Gastroesophageal sphincter (tissue), 4 donors: ENCODE measurements around the gene APBA2. TPM values are rescaled to one million over a fixed set of nuclear protein-coding genes. Genes with fewer than 3 reads are reported as not detected.

Experiments used
- ATAC-seq: fragments of 150-250 bp; one replicate; pipeline ENCODE4 v1.9.1; 2016; ENCODE audit warnings: mild to moderate bottlenecking, moderate library complexity
- H3K27ac ChIP-seq, 4 donors: fragments of 200-600 bp; sonication (generic) in 3 of 4; 1 replicate in 3 of 4; 2 replicates in 1 of 4; pipeline ENCODE4 v1.5.1; 2016 to 2019
- H3K27me3 ChIP-seq: fragments of 200-600 bp; sonication (generic); one replicate; pipeline ENCODE4 v1.5.1; 2019
- H3K36me3 ChIP-seq, 2 donors: fragments of 200-600 bp; sonication (generic); one replicate each; pipeline ENCODE4 v1.5.1; 2019; ENCODE audit warnings: control low read depth in 1 of 2
- H3K4me1 ChIP-seq, 3 donors: fragments of 200-600 bp; sonication (generic); 1 replicate in 2 of 3; 2 replicates in 1 of 3; pipeline ENCODE4 v1.5.1; 2016 to 2019; ENCODE audit warnings: control low read depth in 2 of 3
- H3K4me3 ChIP-seq, 2 donors: fragments of 200-600 bp; sonication (generic); one replicate each; pipeline ENCODE4 v1.5.1; 2019; ENCODE audit warnings: mild to moderate bottlenecking in 1 of 2, moderate library complexity in 1 of 2
- H3K9me3 ChIP-seq, 3 donors: fragments of 200-600 bp; sonication (generic); one replicate each; pipeline ENCODE4 v1.5.1; 2017 to 2019; ENCODE audit warnings: control low read depth in 2 of 3
- CTCF ChIP-seq, 4 experiments: fragments of 200-600 bp in 2 of 4; fragments of 450-650 bp in 2 of 4; sonication (generic) in 1 of 4; IDR thresholded peaks; one replicate each; pipeline ENCODE4 v1.5.1; 2017 to 2019; ENCODE audit warnings: antibody characterized with exemption in 4 of 4, mild to moderate bottlenecking in 2 of 4, moderate library complexity in 2 of 4
- EP300 ChIP-seq: sonication (generic); formaldehyde crosslinking; IDR thresholded peaks from one replicate; pipeline ENCODE4 v1.6.1; 2017; ENCODE audit warnings: antibody characterized with exemption, mild to moderate bottlenecking
- POLR2A ChIP-seq, 2 donors: fragments of 450-650 bp; IDR thresholded peaks; one replicate each; pipeline ENCODE4 v1.6.1; 2017; ENCODE audit warnings: antibody characterized with exemption in 2 of 2, mild to moderate bottlenecking in 2 of 2, moderate library complexity in 1 of 2
- POLR2AphosphoS5 ChIP-seq: sonication (generic); formaldehyde crosslinking; IDR thresholded peaks from one replicate; pipeline ENCODE4 v1.6.1; 2017; ENCODE audit warnings: antibody characterized with exemption
- WGBS, 2 donors: methylation state at CpG; one replicate each; pipeline ENCODE4 v1.1.5; 2018; ENCODE audit warnings: low coverage in 1 of 2; 5-methylcytosine and 5-hydroxymethylcytosine counted together
- total RNA-seq, 4 donors: library from RNA; depleted of rRNA; stranded (reverse); fragments of >200 nt; gene quantifications; one replicate each; pipeline ENCODE4 v1.1.0, GENCODE V29; 2016

APBA2 gene
- total RNA-seq, 4 donors from 2014 or later, result 3.1 to 14.9 (median 4.2) TPM

DNA sequence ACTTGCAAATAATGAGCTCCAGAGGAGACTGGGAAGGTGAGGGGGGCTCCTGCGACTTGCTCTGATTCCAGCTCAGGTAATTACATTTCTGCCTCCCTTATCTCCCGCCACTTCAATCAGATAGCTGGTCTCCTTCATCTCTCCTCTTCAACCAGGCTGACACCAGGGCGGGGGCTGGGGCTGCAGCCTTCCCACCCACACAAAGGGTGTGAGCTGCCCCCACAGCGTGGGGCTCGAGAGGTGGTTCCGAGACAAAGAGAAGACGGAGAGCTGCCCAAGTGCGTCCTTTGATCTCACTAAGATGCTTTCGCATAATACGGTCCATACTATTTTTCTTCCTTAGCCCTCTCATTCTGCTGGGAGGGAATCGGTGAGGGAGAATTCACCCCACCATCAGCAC, 244.2 kb downstream of the APBA2 start:
- TF ChIP-seq CTCF (IDR thresholded peaks at IDR 0.05) (no peak), POLR2A (IDR thresholded peaks at IDR 0.05) (no peak), EP300 (no peak), POLR2AphosphoS5 (no peak)
- Histone ChIP-seq H3K27me3 (peaks cover 34% of the 10 kb centered on the region), H3K27ac (no peak overlapping the region), H3K9me3 (no peaks in the 10 kb centered on the region), H3K4me3 (no peak overlapping the region), H3K4me1 (no peaks in the 10 kb centered on the region), H3K36me3 (no peaks in the 10 kb centered on the region)
- ATAC-seq, result no peak
- WGBS, 2 donors, result 37 to 50% methylated on average over 7 to 10 of the region's 11 CpGs

DNA sequence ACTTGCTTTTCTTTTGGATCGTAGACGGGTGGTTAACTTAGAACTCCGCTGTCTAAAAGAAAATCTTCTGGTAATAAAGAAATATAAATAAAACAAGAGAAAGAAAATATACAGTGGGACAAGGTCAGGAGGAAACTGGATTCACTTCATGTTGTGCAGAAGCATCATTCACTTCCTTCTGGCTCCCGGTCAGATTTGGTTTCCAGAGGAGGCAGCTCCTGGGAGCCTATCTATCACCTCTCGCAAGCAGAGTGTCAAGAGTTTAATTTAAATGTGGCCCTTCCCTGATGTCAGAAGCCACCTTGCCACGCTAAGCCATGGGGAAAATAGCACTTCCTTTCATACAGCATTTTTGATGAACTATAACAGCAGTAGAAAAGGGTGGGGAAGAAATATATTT, 244.7 kb downstream of the APBA2 start:
- WGBS, 2 donors, result 18 to 31% methylated on average over 4 to 6 of the region's 6 CpGs
- no peaks in the 10 kb centered on the region for H3K36me3 ChIP-seq
- no peaks in the 10 kb centered on the region for H3K4me1 ChIP-seq
- no peaks in the 10 kb centered on the region for H3K9me3 ChIP-seq
- no peak overlapping the region for H3K27ac ChIP-seq
- no peak overlapping the region for H3K4me3 ChIP-seq
- no peak for ATAC-seq
- TF ChIP-seq EP300 (no peak), POLR2A (IDR thresholded peaks at IDR 0.05) (no peak), CTCF (IDR thresholded peaks at IDR 0.05) (no peak), POLR2AphosphoS5 (no peak)
- peaks cover 34% of the 10 kb centered on the region for H3K27me3 ChIP-seq

DNA sequence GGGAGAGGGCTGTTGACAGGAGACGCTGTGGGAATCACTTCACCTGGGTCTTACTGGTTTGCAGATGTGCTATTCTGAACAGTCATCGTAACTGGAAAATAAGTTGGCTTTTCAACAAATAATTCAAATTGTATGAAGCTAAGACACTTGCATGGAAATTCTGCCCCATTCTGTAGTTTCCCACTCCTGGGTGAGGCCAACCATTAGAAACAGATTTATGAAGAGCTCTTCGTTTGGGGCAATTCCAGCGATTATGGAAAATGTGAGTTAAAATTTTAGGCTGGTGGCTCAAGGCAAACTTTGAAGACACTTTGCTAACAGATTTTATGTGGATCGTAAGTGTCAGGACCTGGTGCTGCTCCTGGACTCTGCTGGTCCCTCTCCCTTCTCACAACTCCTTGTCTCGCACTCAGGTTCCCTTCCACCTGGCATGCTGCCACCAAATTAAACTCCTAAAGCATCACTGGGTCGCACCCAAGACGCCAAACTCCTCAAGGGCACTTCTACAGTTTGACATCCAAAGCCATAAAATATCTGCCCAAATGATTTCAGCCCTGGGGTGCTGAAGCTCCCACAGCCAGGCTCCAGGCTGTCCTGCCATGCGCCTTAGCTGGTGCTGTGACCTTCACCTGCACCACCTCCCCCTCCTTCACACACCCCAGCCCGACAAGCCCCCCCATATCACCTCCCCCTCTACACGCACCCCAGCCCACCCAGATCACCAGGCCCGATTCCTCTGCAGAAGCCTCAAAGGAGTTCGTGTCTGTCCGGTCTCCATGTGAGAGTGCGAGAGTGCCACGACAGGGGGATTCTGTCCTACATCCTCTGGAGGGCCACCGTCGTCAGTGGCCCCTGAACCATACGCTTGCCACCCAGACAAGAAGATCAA, 245.4 kb downstream of the APBA2 start:
- 55 to 62% methylated on average over 8 to 10 of the region's 19 CpGs for WGBS, 2 donors
- Histone ChIP-seq H3K9me3 (no peaks in the 10 kb centered on the region), H3K27ac (no peak overlapping the region), H3K36me3 (no peaks in the 10 kb centered on the region), H3K4me3 (no peak overlapping the region), H3K27me3 (peaks cover 38% of the 10 kb centered on the region), H3K4me1 (no peaks in the 10 kb centered on the region)
- TF ChIP-seq EP300, result no peak
- no peak for TF ChIP-seq POLR2A (IDR thresholded peaks at IDR 0.05)
- no peak for TF ChIP-seq POLR2AphosphoS5
- TF ChIP-seq CTCF (IDR thresholded peaks at IDR 0.05), result no peak
- ATAC-seq, result no peak

DNA sequence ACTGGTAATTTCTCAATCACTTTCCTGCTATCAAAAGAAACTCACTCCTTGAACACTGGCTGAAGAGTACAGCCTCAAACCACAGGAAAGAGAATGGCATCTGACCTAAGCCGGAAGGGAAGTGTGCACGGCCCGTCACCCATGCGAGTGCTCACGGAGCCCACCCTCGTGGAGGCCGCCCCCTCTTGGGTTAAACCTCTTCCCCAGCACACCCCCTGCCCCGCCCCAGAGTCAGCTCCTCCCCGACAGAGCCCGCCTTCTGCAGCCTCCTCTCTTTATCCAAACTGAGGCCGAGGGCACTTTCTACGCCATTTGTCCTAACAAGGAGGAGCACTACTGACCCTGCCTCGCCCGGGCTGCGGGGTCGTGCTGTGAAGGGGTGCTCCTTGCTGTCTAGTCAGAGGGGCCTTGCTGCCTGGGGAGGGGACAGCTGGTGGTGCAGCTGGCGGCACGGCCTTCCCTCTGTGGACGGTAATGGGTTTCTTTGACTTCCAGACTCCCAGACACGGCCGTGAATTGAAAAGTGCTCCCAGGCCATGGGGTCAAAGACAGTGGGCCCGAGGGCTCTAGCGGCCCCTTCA, 246.2 kb downstream of the APBA2 start:
- TF ChIP-seq POLR2AphosphoS5 (no peak), CTCF (IDR thresholded peaks at IDR 0.05) (no peak), EP300 (no peak), POLR2A (IDR thresholded peaks at IDR 0.05) (no peak)
- ATAC-seq, result no peak
- 67% methylated on average over 2 of the region's 23 CpGs; no CpG with 5 or more reads in 1 of the 2 donors for WGBS, 2 donors

More for the DNA sequence above, 246.2 kb downstream of the APBA2 start:
- Histone ChIP-seq H3K4me1 (no peaks in the 10 kb centered on the region), H3K27ac (no peak overlapping the region), H3K9me3 (no peaks in the 10 kb centered on the region), H3K27me3 (peaks cover 40% of the 10 kb centered on the region), H3K4me3 (no peak overlapping the region), H3K36me3 (no peaks in the 10 kb centered on the region)
